WTC11 (cell line): ENCODE results near the gene JMJD8. TPM values are rescaled to one million over a fixed set of nuclear protein-coding genes. Genes with fewer than 3 reads are reported as not detected.
A peak's percentile ranks its signal among the peaks of the same experiment; 100 is the strongest.

Experiments used
- ATAC-seq: fragments of 200-7000 bp; cut with Tn5 transposase; 2 replicates; pipeline ENCODE4 v1.10.0; 2021; ENCODE audit warnings: mild to moderate bottlenecking, moderate library complexity
- CTCF ChIA-PET: fragments of 300-600 bp; sonication (Branson Sonifier 250); formaldehyde crosslinking; loops from one replicate; lab custom pipeline; 2021; ENCODE audit warnings: antibody characterized with exemption; lab: Charles Lee
- POLR2A ChIA-PET: fragments of 350-600 bp; sonication (Branson Sonifier 250); formaldehyde crosslinking; loops from one replicate; lab custom pipeline; 2021; ENCODE audit warnings: antibody characterized with exemption; lab: Charles Lee
- DNase-seq: peaks from one replicate; pipeline ENCODE4 v3.0.0; 2021; ENCODE audit warnings: low spot score
- H3K27ac Mint-ChIP-seq: 2 replicates; pipeline ENCODE4 v1.8.0; 2021; ENCODE audit warnings: mixed read lengths
- H3K27me3 Mint-ChIP-seq: 2 replicates; pipeline ENCODE4 v1.8.0; 2021; ENCODE audit warnings: low read depth, mild to moderate bottlenecking, moderate library complexity, mixed read lengths
- H3K36me3 Mint-ChIP-seq: 2 replicates; pipeline ENCODE4 v1.8.0; 2021; ENCODE audit warnings: mixed read lengths
- H3K4me1 Mint-ChIP-seq: 2 replicates; pipeline ENCODE4 v1.8.0; 2022; ENCODE audit warnings: mixed read lengths
- H3K4me3 Mint-ChIP-seq: 2 replicates; pipeline ENCODE4 v1.8.0; 2021; ENCODE audit warnings: mild to moderate bottlenecking, moderate library complexity, mixed read lengths
- H3K9me3 Mint-ChIP-seq: 2 replicates; pipeline ENCODE4 v1.8.0; 2021; ENCODE audit warnings: mixed read lengths
- ATF1 ChIP-seq: sonication (generic); formaldehyde crosslinking; IDR thresholded peaks from 2 replicates; pipeline ENCODE4 v1.8.1; 2023; ENCODE audit warnings: mild to moderate bottlenecking, moderate library complexity, missing genetic modification reagents
- CREM ChIP-seq: sonication (generic); formaldehyde crosslinking; IDR thresholded peaks from 2 replicates; pipeline ENCODE4 v1.8.1; 2022; ENCODE audit warnings: mild to moderate bottlenecking, missing genetic modification reagents, moderate library complexity
- ELF4 ChIP-seq: sonication (generic); formaldehyde crosslinking; IDR thresholded peaks from 2 replicates; pipeline ENCODE4 v1.8.1; 2022; ENCODE audit warnings: low read depth, mild to moderate bottlenecking, moderate library complexity, missing genetic modification reagents
- FOXK1 ChIP-seq: sonication (generic); formaldehyde crosslinking; IDR thresholded peaks from 2 replicates; pipeline ENCODE4 v1.8.0; 2022; ENCODE audit warnings: mild to moderate bottlenecking, moderate library complexity, missing genetic modification reagents
- GABPB1 ChIP-seq: sonication (generic); formaldehyde crosslinking; IDR thresholded peaks from 2 replicates; pipeline ENCODE4 v1.8.1; 2023; ENCODE audit warnings: mild to moderate bottlenecking, missing genetic modification reagents
- KAT7 ChIP-seq: sonication (generic); formaldehyde crosslinking; IDR thresholded peaks from 2 replicates; pipeline ENCODE4 v1.8.1; 2023; ENCODE audit warnings: missing genetic modification reagents, mild to moderate bottlenecking, borderline replicate concordance
- MYBL2 ChIP-seq: sonication (generic); formaldehyde crosslinking; IDR thresholded peaks from 2 replicates; pipeline ENCODE4 v1.8.1; 2023; ENCODE audit warnings: mild to moderate bottlenecking, moderate library complexity, missing genetic modification reagents
- NR2C2 ChIP-seq: sonication (generic); formaldehyde crosslinking; IDR thresholded peaks from 2 replicates; pipeline ENCODE4 v1.8.0; 2022; ENCODE audit warnings: mild to moderate bottlenecking, missing genetic modification reagents
- RELA ChIP-seq: sonication (generic); formaldehyde crosslinking; IDR thresholded peaks from 2 replicates; pipeline ENCODE4 v1.8.1; 2022; ENCODE audit warnings: missing genetic modification reagents, mild to moderate bottlenecking, borderline replicate concordance
- SP1 ChIP-seq: sonication (generic); formaldehyde crosslinking; conservative IDR thresholded peaks from 2 replicates; pipeline ENCODE4 v1.8.1; 2022; ENCODE audit warnings: missing genetic modification reagents
- total RNA-seq: library from RNA; stranded (reverse); gene quantifications from 3 replicates; pipeline ENCODE4 v1.2.3, GENCODE V29; 2021
- TF ChIP-seq, protein P1 (sequence below): fragments of 200-600 bp; IDR thresholded peaks from 2 replicates; pipeline ENCODE4 v1.8.0; 2022; ENCODE audit warnings: antibody characterized with exemption
- TF ChIP-seq, protein P2 (sequence below): sonication (generic); formaldehyde crosslinking; IDR thresholded peaks from 2 replicates; pipeline ENCODE4 v1.8.1; 2023; ENCODE audit warnings: mild to moderate bottlenecking, moderate library complexity, missing genetic modification reagents
- TF ChIP-seq, protein P3 (sequence below): sonication (generic); formaldehyde crosslinking; IDR thresholded peaks from 2 replicates; pipeline ENCODE4 v1.8.1; 2023; ENCODE audit warnings: mild to moderate bottlenecking, missing genetic modification reagents, moderate library complexity
- TF ChIP-seq, protein P4 (sequence below): sonication (generic); formaldehyde crosslinking; IDR thresholded peaks from 2 replicates; pipeline ENCODE4 v1.8.0; 2023; ENCODE audit warnings: mild to moderate bottlenecking, missing genetic modification reagents
- TF ChIP-seq, protein P5 (sequence below): sonication (generic); formaldehyde crosslinking; IDR thresholded peaks from 2 replicates; pipeline ENCODE4 v1.8.0; 2022; ENCODE audit warnings: mild to moderate bottlenecking, missing genetic modification reagents
- TF ChIP-seq, protein P6 (sequence below): sonication (generic); formaldehyde crosslinking; IDR thresholded peaks from 2 replicates; pipeline ENCODE4 v1.8.1; 2022; ENCODE audit warnings: mild to moderate bottlenecking, moderate library complexity, missing genetic modification reagents
- TF ChIP-seq, protein P7 (sequence below): sonication (generic); formaldehyde crosslinking; IDR thresholded peaks from 2 replicates; pipeline ENCODE4 v1.8.0; 2022; ENCODE audit warnings: mild to moderate bottlenecking, missing genetic modification reagents
- TF ChIP-seq, protein P8 (sequence below): fragments of 250-450 bp; sonication (Bioruptor Pico); IDR thresholded peaks from 2 replicates; pipeline ENCODE4 v1.9.0; 2021; ENCODE audit warnings: moderate library complexity, mild to moderate bottlenecking, inconsistent platforms, borderline replicate concordance

Gene JMJD8
- total RNA-seq, 1 experiment from 2014 or later = 61.2 TPM

DNA sequence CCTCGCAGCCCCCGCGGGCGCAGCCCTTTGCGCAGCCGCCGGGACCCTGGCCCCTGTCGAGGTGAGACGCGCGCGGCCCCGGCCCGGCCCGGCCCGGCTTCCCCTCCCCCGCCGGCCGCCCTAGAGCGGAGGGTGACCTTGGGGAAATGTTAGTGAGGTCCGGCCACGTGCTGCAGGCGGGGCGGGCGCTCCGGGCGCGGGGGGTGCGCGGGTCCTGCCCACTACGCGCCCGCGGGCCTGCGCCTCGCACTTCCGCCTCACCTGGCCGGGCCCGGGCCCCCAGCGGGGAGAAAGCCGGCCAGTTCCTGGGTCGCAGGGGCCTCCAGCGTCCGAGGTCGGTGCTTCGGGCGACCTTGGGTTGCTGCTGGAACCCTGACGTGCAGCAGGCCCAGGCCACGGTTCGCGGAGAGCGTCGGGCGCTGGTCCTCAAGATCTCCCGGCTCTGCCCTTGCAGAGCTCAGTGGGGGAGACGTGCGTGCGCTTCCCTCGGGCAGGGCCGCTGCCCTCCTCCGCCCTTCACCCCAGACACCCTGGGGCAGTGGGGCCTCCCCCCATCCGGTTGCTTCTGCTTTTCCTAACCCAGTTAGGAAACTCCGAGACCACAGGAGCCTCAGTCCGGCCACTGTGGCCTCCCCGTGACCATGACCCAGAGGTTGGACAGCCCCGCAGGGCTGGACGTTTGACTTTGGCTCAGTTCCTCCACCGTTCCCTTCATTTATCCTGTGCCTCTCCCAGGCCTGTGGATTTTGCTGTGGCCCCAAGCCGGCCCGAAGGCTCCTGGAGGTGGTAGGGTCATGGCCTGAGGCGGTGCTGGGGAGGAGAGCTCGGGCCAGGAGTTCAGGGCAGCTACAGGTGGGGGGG lies 41.7 kb downstream of the JMJD8 start (continued):
- TF ChIP-seq, protein P1, sequence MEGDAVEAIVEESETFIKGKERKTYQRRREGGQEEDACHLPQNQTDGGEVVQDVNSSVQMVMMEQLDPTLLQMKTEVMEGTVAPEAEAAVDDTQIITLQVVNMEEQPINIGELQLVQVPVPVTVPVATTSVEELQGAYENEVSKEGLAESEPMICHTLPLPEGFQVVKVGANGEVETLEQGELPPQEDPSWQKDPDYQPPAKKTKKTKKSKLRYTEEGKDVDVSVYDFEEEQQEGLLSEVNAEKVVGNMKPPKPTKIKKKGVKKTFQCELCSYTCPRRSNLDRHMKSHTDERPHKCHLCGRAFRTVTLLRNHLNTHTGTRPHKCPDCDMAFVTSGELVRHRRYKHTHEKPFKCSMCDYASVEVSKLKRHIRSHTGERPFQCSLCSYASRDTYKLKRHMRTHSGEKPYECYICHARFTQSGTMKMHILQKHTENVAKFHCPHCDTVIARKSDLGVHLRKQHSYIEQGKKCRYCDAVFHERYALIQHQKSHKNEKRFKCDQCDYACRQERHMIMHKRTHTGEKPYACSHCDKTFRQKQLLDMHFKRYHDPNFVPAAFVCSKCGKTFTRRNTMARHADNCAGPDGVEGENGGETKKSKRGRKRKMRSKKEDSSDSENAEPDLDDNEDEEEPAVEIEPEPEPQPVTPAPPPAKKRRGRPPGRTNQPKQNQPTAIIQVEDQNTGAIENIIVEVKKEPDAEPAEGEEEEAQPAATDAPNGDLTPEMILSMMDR = no peak
- no peak for TF ChIP-seq NR2C2
- TF ChIP-seq, protein P2, sequence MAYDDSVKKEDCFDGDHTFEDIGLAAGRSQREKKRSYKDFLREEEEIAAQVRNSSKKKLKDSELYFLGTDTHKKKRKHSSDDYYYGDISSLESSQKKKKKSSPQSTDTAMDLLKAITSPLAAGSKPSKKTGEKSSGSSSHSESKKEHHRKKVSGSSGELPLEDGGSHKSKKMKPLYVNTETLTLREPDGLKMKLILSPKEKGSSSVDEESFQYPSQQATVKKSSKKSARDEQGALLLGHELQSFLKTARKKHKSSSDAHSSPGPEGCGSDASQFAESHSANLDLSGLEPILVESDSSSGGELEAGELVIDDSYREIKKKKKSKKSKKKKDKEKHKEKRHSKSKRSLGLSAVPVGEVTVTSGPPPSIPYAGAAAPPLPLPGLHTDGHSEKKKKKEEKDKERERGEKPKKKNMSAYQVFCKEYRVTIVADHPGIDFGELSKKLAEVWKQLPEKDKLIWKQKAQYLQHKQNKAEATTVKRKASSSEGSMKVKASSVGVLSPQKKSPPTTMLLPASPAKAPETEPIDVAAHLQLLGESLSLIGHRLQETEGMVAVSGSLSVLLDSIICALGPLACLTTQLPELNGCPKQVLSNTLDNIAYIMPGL (CRISPR knock-in tag) = peak; percentile 34
- TF ChIP-seq FOXK1 (CRISPR knock-in tag) = no peak; the same call in 1 of the 2 replicates
- peak; percentile 9; the same call in 1 of the 2 replicates for TF ChIP-seq GABPB1 (CRISPR knock-in tag)
- TF ChIP-seq, protein P3, sequence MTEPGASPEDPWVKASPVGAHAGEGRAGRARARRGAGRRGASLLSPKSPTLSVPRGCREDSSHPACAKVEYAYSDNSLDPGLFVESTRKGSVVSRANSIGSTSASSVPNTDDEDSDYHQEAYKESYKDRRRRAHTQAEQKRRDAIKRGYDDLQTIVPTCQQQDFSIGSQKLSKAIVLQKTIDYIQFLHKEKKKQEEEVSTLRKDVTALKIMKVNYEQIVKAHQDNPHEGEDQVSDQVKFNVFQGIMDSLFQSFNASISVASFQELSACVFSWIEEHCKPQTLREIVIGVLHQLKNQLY (CRISPR knock-in tag) = 0 out of 2 replicates have a peak, but pooled peaks have one; percentile 18
- no peak; the same call in 1 of the 2 replicates for TF ChIP-seq CREM
- TF ChIP-seq ATF1 = no peak
- no peak for TF ChIP-seq SP1 (CRISPR knock-in tag)
- TF ChIP-seq KAT7 (CRISPR knock-in tag) = no peak

DNA sequence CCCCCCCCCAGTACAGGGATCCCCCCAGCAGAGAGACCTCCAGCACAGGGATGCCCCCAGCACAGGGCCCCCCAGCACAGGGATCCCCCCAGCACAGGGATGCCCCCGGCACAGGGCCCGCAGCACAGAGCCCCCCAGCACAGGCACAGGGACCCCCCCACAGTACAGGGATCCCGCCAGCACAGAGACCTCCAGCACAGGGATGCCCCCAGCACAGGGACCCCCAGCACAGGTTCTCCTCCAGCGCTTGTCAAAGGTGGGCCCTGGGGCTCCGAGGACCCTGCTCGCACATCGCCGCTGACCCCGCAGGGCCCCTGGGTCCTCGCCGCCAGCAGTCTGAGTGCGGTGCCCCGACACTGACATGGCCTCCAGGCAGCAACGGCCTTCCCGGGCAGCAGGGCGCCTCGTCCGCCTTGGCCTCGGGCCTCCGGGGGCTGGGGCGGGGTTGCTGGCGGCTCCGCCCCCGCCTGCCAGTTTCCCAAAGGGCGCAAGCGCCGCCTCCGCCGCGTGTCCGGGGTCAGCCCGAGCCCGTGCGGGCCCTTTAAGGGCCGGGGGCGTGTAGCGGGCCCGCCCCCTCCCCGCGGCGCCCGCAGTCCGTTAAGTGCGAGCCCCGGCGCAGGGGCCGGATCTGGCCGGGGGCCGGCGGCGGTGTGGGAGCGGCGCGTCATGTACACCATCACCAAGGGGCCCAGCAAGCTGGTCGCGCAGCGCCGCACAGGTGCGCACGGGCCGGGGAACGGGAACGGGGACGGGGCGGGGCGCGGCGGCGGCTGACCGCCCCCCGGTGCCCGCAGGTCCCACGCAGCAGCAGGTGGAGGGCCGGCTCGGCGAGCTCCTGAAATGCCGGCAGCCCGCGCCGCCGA lies 42.6 kb downstream of the JMJD8 start, which contains the start of gene MCRIP2:
TSS of gene MCRIP2 (plus strand) at position 503 of the 863 bp plus-strand sequence. CDS start at position 667, 164 bp downstream.
- H3K27me3 Mint-ChIP-seq = peaks cover 2% of the 10 kb centered on the region; the same call in 1 of the 2 replicates
- no peaks in the 10 kb centered on the region for H3K36me3 Mint-ChIP-seq
- ChIA-PET POLR2A (no interaction called here), CTCF (interaction anchor here (1.0 to 1.9 kb wide), 4 partner anchors 19 to 62 kb away, joined by 3 to 8 read pairs (median 6); no protein-coding TSS in a partner anchor)
- DNase-seq (peak; percentile 90), ATAC-seq (peak; percentile 58)
- peaks cover 26% of the 10 kb centered on the region for H3K4me1 Mint-ChIP-seq
- no peaks in the 10 kb centered on the region for H3K9me3 Mint-ChIP-seq
- peak within 1 kb of the TSS; percentile 69 for H3K4me3 Mint-ChIP-seq
- H3K27ac Mint-ChIP-seq = no peak within 1 kb of the TSS
- TF ChIP-seq, protein P4, sequence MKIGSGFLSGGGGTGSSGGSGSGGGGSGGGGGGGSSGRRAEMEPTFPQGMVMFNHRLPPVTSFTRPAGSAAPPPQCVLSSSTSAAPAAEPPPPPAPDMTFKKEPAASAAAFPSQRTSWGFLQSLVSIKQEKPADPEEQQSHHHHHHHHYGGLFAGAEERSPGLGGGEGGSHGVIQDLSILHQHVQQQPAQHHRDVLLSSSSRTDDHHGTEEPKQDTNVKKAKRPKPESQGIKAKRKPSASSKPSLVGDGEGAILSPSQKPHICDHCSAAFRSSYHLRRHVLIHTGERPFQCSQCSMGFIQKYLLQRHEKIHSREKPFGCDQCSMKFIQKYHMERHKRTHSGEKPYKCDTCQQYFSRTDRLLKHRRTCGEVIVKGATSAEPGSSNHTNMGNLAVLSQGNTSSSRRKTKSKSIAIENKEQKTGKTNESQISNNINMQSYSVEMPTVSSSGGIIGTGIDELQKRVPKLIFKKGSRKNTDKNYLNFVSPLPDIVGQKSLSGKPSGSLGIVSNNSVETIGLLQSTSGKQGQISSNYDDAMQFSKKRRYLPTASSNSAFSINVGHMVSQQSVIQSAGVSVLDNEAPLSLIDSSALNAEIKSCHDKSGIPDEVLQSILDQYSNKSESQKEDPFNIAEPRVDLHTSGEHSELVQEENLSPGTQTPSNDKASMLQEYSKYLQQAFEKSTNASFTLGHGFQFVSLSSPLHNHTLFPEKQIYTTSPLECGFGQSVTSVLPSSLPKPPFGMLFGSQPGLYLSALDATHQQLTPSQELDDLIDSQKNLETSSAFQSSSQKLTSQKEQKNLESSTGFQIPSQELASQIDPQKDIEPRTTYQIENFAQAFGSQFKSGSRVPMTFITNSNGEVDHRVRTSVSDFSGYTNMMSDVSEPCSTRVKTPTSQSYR = peak; percentile 23; the same call in 1 of the 2 replicates
- TF ChIP-seq, protein P5, sequence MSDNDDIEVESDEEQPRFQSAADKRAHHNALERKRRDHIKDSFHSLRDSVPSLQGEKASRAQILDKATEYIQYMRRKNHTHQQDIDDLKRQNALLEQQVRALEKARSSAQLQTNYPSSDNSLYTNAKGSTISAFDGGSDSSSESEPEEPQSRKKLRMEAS (CRISPR knock-in tag) = 0 out of 2 replicates have a peak, but pooled peaks have one; percentile 13
- TF ChIP-seq, protein P1 = no peak
- TF ChIP-seq, protein P6, sequence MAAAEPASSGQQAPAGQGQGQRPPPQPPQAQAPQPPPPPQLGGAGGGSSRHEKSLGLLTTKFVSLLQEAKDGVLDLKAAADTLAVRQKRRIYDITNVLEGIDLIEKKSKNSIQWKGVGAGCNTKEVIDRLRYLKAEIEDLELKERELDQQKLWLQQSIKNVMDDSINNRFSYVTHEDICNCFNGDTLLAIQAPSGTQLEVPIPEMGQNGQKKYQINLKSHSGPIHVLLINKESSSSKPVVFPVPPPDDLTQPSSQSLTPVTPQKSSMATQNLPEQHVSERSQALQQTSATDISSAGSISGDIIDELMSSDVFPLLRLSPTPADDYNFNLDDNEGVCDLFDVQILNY (CRISPR knock-in tag) = peak; percentile 73; the same call in 1 of the 2 replicates
- peak; percentile 75 for TF ChIP-seq FOXK1 (CRISPR knock-in tag)
- TF ChIP-seq, protein P7, sequence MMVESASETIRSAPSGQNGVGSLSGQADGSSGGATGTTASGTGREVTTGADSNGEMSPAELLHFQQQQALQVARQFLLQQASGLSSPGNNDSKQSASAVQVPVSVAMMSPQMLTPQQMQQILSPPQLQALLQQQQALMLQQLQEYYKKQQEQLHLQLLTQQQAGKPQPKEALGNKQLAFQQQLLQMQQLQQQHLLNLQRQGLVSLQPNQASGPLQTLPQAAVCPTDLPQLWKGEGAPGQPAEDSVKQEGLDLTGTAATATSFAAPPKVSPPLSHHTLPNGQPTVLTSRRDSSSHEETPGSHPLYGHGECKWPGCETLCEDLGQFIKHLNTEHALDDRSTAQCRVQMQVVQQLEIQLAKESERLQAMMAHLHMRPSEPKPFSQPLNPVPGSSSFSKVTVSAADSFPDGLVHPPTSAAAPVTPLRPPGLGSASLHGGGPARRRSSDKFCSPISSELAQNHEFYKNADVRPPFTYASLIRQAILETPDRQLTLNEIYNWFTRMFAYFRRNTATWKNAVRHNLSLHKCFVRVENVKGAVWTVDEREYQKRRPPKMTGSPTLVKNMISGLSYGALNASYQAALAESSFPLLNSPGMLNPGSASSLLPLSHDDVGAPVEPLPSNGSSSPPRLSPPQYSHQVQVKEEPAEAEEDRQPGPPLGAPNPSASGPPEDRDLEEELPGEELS (CRISPR knock-in tag) = 0 out of 2 replicates have a peak, but pooled peaks have one; percentile 34
- TF ChIP-seq RELA (CRISPR knock-in tag) = peak; percentile 25; the same call in 1 of the 2 replicates
- peak; percentile 61; the same call in 1 of the 2 replicates for TF ChIP-seq MYBL2 (CRISPR knock-in tag)
- TF ChIP-seq, protein P8, sequence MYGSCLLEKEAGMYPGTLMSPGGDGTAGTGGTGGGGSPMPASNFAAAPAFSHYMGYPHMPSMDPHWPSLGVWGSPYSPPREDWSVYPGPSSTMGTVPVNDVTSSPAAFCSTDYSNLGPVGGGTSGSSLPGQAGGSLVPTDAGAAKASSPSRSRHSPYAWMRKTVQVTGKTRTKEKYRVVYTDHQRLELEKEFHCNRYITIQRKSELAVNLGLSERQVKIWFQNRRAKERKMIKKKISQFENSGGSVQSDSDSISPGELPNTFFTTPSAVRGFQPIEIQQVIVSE (CRISPR knock-in tag) = no peak
- 0 out of 2 replicates have a peak, but pooled peaks have one; percentile 35 for TF ChIP-seq ELF4 (CRISPR knock-in tag)
